ENCODE results near the gene AMH. TPM values are rescaled to one million over a fixed set of nuclear protein-coding genes. Genes with fewer than 3 reads are reported as not detected.

Gene AMH
- polyA plus RNA-seq, 1 of the 3 experiments (the other 2 are of a cell fraction), result 18.1 TPM

DNA sequence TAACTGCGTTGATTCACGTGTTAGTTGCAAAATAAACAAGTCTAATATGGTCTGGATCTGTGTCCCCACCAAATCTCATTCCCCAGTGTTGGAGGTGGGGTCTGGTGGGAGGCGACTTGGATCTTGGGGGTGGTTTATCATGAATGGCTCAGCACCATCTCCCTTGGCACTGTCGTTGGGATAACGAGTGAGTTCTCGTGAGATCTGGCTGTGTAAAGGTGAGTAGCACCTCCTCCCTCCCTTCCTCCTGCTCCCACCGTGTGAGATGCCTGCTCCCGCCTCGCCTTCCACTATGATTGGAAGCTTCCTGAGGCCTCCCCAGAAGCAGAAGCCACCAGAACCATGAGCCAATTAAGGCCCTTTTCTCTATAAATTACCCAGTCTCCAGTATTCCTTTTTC lies 28.0 kb downstream of the AMH start:
- Histone ChIP-seq H3F3A (replicated peaks; ENCODE audit: insufficient read depth) (peaks cover 11% of the 10 kb centered on the region), H3K79me2 (ENCODE audit: insufficient read depth) (peaks cover 36% of the 10 kb centered on the region), H2AFZ (ENCODE audit: low read depth) (no peak overlapping the region), H3K4me1 (ENCODE audit: control insufficient read depth in 1 of 2, insufficient read depth in 2 of 2, low read depth in 1 of 2, low read length in 1 of 2) (peaks cover 4 to 25% of the 10 kb centered on the region in 2 experiments; a peak in 1 of 4 replicates), H3K4me3 (ENCODE audit: low read depth in 2 of 2, low read length in 1 of 2) (no peak overlapping the region), H3K9me2 (no peaks in the 10 kb centered on the region), H4K20me1 (ENCODE audit: insufficient read depth) (peaks cover 32% of the 10 kb centered on the region), H3K9ac (no peak overlapping the region), H3K27ac (ENCODE audit: low read depth in 2 of 2, low read length in 1 of 2) (no peak overlapping the region), H3K9me3 (no peaks in the 10 kb centered on the region), H3K4me2 (no peak overlapping the region), H3K36me3 (replicated peaks in 1 of 2; ENCODE audit: control insufficient read depth in 1 of 2, insufficient read depth in 2 of 2, low read length in 1 of 2) (peaks cover 11 to 20% of the 10 kb centered on the region in 2 experiments), H3K27me3 (ENCODE audit: insufficient read depth) (no peaks in the 10 kb centered on the region)
- WGBS (ENCODE audit: low lambda C conversion rate), result 94% methylated on average over 9 of the region's 9 CpGs
- TF ChIP-seq TEAD4 (IDR thresholded peaks at IDR 0.05; ENCODE audit: borderline replicate concordance, insufficient read depth), result no peak
- no peak for TF ChIP-seq TAF1 (IDR thresholded peaks at IDR 0.05; ENCODE audit: borderline replicate concordance, low read depth, low read length)
- TF ChIP-seq RFX5 (IDR thresholded peaks at IDR 0.05; ENCODE audit: low read length), result no peak
- TF ChIP-seq MEF2A (IDR thresholded peaks at IDR 0.05; ENCODE audit: borderline replicate concordance, low read depth), result no peak
- no peak for TF ChIP-seq NRF1 (IDR thresholded peaks at IDR 0.05; ENCODE audit: low read depth, low read length)
- TF ChIP-seq USF1 (IDR thresholded peaks at IDR 0.05; ENCODE audit: borderline replicate concordance, low read depth), result no peak
- TF ChIP-seq CHD2 (IDR thresholded peaks at IDR 0.05; ENCODE audit: low read length, partially characterized antibody), result no peak
- TF ChIP-seq FOSL2 (IDR thresholded peaks at IDR 0.05; ENCODE audit: borderline replicate concordance, low read depth), result no peak
- no peak for TF ChIP-seq NFIC (IDR thresholded peaks at IDR 0.05; ENCODE audit: borderline replicate concordance)
- no peak for TF ChIP-seq GABPA (IDR thresholded peaks at IDR 0.05; ENCODE audit: low read depth)
- TF ChIP-seq ZBTB33 (IDR thresholded peaks at IDR 0.05; ENCODE audit: borderline replicate concordance, low read depth), result no peak
- TF ChIP-seq PBX3 (IDR thresholded peaks at IDR 0.05), result no peak
- no peak for TF ChIP-seq TCF12 (IDR thresholded peaks at IDR 0.05)
- no peak for TF ChIP-seq REST (IDR thresholded peaks at IDR 0.05; ENCODE audit: low read depth, low read length)
- TF ChIP-seq ELF1 (IDR thresholded peaks at IDR 0.05), result no peak
- TF ChIP-seq, protein P1, sequence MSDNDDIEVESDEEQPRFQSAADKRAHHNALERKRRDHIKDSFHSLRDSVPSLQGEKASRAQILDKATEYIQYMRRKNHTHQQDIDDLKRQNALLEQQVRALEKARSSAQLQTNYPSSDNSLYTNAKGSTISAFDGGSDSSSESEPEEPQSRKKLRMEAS (IDR thresholded peaks at IDR 0.05; ENCODE audit: low read depth), result no peak
- TF ChIP-seq IRF3 (IDR thresholded peaks at IDR 0.05; ENCODE audit: low read depth, low read length), result no peak
- no peak for TF ChIP-seq FOXM1 (IDR thresholded peaks at IDR 0.05; ENCODE audit: low read depth)
- TF ChIP-seq RXRA (IDR thresholded peaks at IDR 0.05; ENCODE audit: borderline replicate concordance, low read depth), result no peak
- TF ChIP-seq CTCF (IDR thresholded peaks at IDR 0.05), result no peak
- POLR2A ChIA-PET, result interaction anchor here (1.3 kb wide), 1 partner anchor 12 kb away, joined by 4 read pairs; no protein-coding TSS in a partner anchor
- no peak for DNase-seq
- CTCF ChIA-PET, result interaction anchor here (1.2 to 11.9 kb wide), 7 partner anchors 12 to 36 kb away, joined by 3 to 284 read pairs (median 5); partner anchors contain the start of gene LINGO3
